Cardiac muscle cell (in vitro differentiated cells and primary cell): ENCODE measurements around the gene BPIFB2. TPM values are rescaled to one million over a fixed set of nuclear protein-coding genes. Genes with fewer than 3 reads are reported as not detected.
"Not testable (repeated sequence)": the region's sequence is repeated elsewhere in the genome, so short reads cannot be mapped to it uniquely, and the experiment has no call there.

Experiments
- DNase-seq, 2 donors: peaks; one replicate each; pipeline versions ENCODE4 v3.0.0 to v3.0.0-alpha.2; 2010 to 2017; ENCODE audit warnings: low read depth in 1 of 2, low spot score in 1 of 2
- H3K27ac ChIP-seq: fragments of 200-600 bp; sonication (generic); 2 replicates; pipeline ENCODE4 v1.5.1; 2016
- H3K27me3 ChIP-seq: fragments of 200-600 bp; sonication (generic); 2 replicates; pipeline ENCODE4 v1.6.0; 2016; ENCODE audit warnings: control low read depth
- H3K36me3 ChIP-seq: fragments of 200-600 bp; sonication (generic); 2 replicates; pipeline ENCODE4 v1.5.1; 2016; ENCODE audit warnings: control low read depth
- H3K4me1 ChIP-seq: fragments of 200-600 bp; sonication (generic); 2 replicates; pipeline ENCODE4 v1.8.1; 2017; ENCODE audit warnings: low read depth, mild to moderate bottlenecking, mixed run types
- H3K4me3 ChIP-seq: fragments of 200-600 bp; sonication (generic); 2 replicates; pipeline ENCODE4 v1.5.1; 2016; ENCODE audit warnings: mild to moderate bottlenecking
- H3K9me3 ChIP-seq: fragments of 200-600 bp; sonication (generic); 2 replicates; pipeline ENCODE4 v1.5.1; 2017; ENCODE audit warnings: low read depth, mild to moderate bottlenecking, control low read depth
- polyA plus RNA-seq: library from polyadenylated mRNA; unstranded; fragments of >200 nt; fragmentation: Nextera tagmentation; extraction: Ambion mirVana; gene quantifications from 2 replicates; pipeline ENCODE4 v1.2.1, GENCODE V29; 2016
- total RNA-seq: library from RNA; depleted of rRNA; stranded (reverse); fragments of >200 nt; gene quantifications from 2 replicates; pipeline ENCODE4 v1.2.3, GENCODE V29; 2016
- TF ChIP-seq, protein P1 (sequence below): IDR thresholded peaks from 2 replicates; pipeline ENCODE4 v1.5.1; 2012; ENCODE audit warnings: low read depth, mild to moderate bottlenecking, low read length

The BPIFB2 gene
- total and polyA plus RNA-seq, 2 experiments from 2014 or later: not detected

DNA sequence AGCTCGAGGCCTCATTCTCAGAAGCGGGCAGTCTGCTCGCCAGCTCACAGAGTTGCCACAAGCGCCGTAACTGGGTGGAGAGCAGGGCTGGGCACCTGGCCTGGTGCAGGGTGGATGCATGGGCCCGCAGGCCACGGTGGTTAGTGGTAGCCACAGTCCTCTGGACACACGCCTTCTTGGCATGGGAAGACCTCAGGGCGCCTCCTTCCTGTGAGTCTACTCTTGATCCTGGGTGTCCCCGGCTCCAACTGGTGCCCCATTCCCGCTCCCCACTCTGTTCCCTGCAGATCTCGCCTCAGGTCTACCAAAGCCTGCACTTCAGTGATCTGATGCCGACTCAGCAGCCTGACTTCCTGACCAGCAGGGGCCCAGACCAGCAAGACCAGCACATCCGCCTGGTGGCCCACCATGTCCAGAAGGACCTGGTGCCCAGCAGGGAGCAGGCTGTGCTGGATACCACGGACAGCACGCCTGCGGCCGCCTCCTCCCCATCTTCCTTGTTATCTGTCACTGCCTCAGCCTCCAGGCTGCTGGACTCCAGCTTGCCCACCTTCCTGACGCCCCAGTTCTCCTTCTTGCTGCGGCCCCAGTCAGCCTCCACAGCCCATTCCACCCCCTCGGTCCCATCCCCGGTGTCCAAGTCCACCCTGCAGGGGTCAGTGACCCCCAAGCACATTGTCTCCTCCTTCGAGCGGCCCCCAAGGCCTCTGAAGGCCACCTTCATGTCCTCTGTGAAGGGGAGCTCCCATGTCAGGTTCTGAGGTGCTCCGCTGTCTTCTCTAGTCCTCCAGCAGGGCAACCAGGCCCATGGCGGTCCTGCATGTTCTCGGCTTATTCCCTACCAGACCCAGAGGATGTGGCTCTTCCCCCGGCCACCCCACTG is 46.4 kb upstream of the BPIFB2 start:
- Histone ChIP-seq H3K27ac (no peak overlapping the region), H3K4me1 (no peaks in the 10 kb centered on the region), H3K9me3 (no peaks in the 10 kb centered on the region), H3K4me3 (no peak overlapping the region), H3K36me3 (no peaks in the 10 kb centered on the region), H3K27me3 (no peaks in the 10 kb centered on the region)
- no peak for DNase-seq
- TF ChIP-seq, protein P1, sequence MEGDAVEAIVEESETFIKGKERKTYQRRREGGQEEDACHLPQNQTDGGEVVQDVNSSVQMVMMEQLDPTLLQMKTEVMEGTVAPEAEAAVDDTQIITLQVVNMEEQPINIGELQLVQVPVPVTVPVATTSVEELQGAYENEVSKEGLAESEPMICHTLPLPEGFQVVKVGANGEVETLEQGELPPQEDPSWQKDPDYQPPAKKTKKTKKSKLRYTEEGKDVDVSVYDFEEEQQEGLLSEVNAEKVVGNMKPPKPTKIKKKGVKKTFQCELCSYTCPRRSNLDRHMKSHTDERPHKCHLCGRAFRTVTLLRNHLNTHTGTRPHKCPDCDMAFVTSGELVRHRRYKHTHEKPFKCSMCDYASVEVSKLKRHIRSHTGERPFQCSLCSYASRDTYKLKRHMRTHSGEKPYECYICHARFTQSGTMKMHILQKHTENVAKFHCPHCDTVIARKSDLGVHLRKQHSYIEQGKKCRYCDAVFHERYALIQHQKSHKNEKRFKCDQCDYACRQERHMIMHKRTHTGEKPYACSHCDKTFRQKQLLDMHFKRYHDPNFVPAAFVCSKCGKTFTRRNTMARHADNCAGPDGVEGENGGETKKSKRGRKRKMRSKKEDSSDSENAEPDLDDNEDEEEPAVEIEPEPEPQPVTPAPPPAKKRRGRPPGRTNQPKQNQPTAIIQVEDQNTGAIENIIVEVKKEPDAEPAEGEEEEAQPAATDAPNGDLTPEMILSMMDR: no peak

DNA sequence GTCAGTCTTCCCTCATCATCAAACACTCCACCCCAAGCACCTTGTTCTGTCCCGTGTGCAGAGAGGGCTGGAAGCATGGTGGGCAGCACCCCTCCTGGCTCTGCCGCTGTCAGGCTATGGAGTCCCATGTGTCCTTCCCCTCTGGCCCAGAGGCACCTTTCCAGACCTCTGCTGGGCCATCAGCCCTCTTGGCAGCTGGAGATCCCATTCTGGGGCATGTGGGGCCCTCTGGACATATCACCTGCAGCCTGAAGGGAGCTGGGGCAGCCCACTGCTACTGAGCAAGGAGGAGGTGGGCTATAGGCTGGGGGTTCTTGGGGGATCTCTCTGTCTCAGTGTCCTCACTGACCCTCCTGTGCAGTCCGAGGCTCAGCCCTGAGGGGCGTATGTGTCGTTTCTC is 45.5 kb upstream of the BPIFB2 start:
- TF ChIP-seq, protein P1: no peak
- Histone ChIP-seq H3K9me3 (no peaks in the 10 kb centered on the region), H3K36me3 (no peaks in the 10 kb centered on the region), H3K4me1 (no peaks in the 10 kb centered on the region), H3K27me3 (no peaks in the 10 kb centered on the region), H3K27ac (no peak overlapping the region), H3K4me3 (no peak overlapping the region)
- DNase-seq: no peak

DNA sequence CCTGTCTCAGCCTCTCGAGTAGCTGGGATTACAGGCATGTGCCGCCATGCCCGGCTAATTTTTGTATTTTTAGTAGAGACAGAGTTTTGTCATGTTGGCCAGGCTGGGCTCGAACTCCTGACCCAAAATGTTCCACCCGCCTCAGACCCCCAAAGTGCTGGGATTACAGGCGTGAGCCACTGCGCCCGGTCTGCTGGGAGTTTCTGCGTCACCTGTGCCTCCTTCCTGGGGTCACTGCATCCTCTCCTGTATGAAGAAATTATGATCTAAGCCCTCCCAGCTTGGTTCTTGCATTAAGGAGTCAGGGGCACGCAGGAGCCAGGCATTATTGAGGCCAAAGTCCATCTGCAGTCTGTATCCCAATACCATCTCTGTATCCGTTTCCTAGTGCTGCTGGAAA is 44.9 kb upstream of the BPIFB2 start:
- H3K4me1 ChIP-seq, H3K27ac ChIP-seq, H3K4me3 ChIP-seq, H3K27me3 ChIP-seq, H3K36me3 ChIP-seq, H3K9me3 ChIP-seq, DNase-seq: not testable (repeated sequence)

DNA sequence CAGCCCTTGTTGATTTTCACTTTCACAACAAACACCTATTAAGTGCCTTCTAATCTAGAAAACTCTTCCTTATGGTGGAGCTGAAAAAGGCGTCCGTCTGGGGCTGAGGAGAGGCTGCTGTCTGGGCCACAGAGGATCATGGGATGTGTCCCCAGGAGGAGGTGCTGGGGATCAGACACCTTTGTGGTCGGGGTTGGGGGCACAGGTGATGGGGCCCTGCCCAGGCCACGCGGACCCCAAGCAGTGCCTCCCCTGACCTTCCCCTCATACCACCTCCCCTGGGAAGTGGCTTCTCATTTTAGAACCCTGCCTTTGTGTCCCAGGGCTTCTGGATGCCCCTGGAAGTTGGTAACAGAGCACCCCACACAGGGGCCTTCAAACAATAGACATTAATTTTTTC is 44.3 kb upstream of the BPIFB2 start:
- no peak for DNase-seq
- TF ChIP-seq, protein P1: no peak
- no peaks in the 10 kb centered on the region for H3K9me3 ChIP-seq
- H3K27me3 ChIP-seq: no peaks in the 10 kb centered on the region
- H3K4me1 ChIP-seq: no peaks in the 10 kb centered on the region
- no peak overlapping the region for H3K27ac ChIP-seq
- H3K4me3 ChIP-seq: no peak overlapping the region
- H3K36me3 ChIP-seq: no peaks in the 10 kb centered on the region

DNA sequence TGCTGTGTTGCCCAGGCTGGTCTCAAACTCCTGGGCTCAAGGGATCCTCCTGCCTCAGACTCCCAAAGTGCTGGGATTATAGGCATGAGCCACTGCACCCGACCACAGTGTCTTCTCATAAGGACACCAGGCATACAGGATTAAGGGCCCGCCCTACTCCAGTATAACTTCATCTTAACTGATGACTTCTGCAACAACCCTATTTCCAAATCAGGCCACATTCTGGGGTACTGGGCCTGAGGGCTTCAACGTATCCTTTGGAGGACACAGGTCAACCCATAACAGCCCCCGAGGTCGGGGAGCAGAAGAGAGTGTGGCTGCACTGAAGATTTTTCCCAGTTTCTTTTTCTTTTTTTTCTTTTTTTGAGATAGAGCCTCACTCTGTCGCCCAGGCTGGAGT is 42.9 kb upstream of the BPIFB2 start:
- no peak overlapping the region for H3K27ac ChIP-seq
- DNase-seq: no peak
- TF ChIP-seq, protein P1: no peak
- H3K9me3 ChIP-seq: no peaks in the 10 kb centered on the region
- no peak overlapping the region for H3K4me3 ChIP-seq
- no peaks in the 10 kb centered on the region for H3K27me3 ChIP-seq
- no peaks in the 10 kb centered on the region for H3K36me3 ChIP-seq
- H3K4me1 ChIP-seq: no peaks in the 10 kb centered on the region

- no peak for DNase-seq
Observed at GRCh38 chr20:32965115-32965514, 42.4 kb upstream of the BPIFB2 start.

More at GRCh38 chr20:32965115-32965514, 42.4 kb upstream of the BPIFB2 start:
- TF ChIP-seq, protein P1: no peak
- Histone ChIP-seq H3K9me3 (no peaks in the 10 kb centered on the region), H3K36me3 (no peaks in the 10 kb centered on the region), H3K4me1 (no peaks in the 10 kb centered on the region), H3K4me3 (no peak overlapping the region), H3K27me3 (no peaks in the 10 kb centered on the region), H3K27ac (no peak overlapping the region)
